Activated CD4-positive, alpha-beta T cell treated with anti-CD3 and anti-CD28 coated beads for 36 hours (primary cell): Measurements from ENCODE around the gene LY6G5B. TPM values are rescaled to one million over a fixed set of nuclear protein-coding genes. Genes with fewer than 3 reads are reported as not detected.

Source experiments
- ATAC-seq: fragments of 200-7000 bp; cut with Tn5 transposase; one replicate; pipeline ENCODE4 v1.10.0; 2021; ENCODE audit warnings: mild to moderate bottlenecking, moderate library complexity
- CTCF ChIA-PET: fragments of 350-600 bp; sonication (Branson Sonifier 250); formaldehyde crosslinking; loops from one replicate; lab custom pipeline; 2021; ENCODE audit warnings: antibody characterized with exemption; lab: Charles Lee
- POLR2A ChIA-PET: fragments of 350-600 bp; sonication (Branson Sonifier 250); formaldehyde crosslinking; loops from one replicate; lab custom pipeline; 2021; ENCODE audit warnings: antibody characterized with exemption, inconsistent platforms; lab: Charles Lee
- DNase-seq: peaks from one replicate; pipeline ENCODE4 v3.0.0-alpha.2; 2020
- H3K27ac Mint-ChIP-seq: one replicate; pipeline ENCODE4 v1.8.0; 2021; ENCODE audit warnings: mixed read lengths
- H3K27me3 Mint-ChIP-seq: one replicate; pipeline ENCODE4 v1.8.0; 2021; ENCODE audit warnings: mixed read lengths
- H3K36me3 Mint-ChIP-seq: one replicate; pipeline ENCODE4 v1.8.0; 2021; ENCODE audit warnings: low read depth, mixed read lengths
- H3K4me1 Mint-ChIP-seq: one replicate; pipeline ENCODE4 v1.8.0; 2021; ENCODE audit warnings: mixed read lengths
- H3K4me3 Mint-ChIP-seq: one replicate; pipeline ENCODE4 v1.8.0; 2021; ENCODE audit warnings: mild to moderate bottlenecking, moderate library complexity, mixed read lengths
- H3K9me3 Mint-ChIP-seq: one replicate; pipeline ENCODE4 v1.8.0; 2021; ENCODE audit warnings: low read depth, mixed read lengths
- intact Hi-C, 2 experiments: fragments of 100-400 bp; cut with DNase I in 1 of 2; cut with micrococcal nuclease in 1 of 2; formaldehyde crosslinking; loops; one replicate each; pipeline versions ENCODE4 v1.14.2 to v1.15.1; 2022 to 2024; cut with DNase I, micrococcal nuclease
- total RNA-seq, 2 experiments: library from RNA; stranded (reverse); gene quantifications; one replicate each; pipeline ENCODE4 v1.2.3, GENCODE V29; 2021

The LY6G5B gene
- total RNA-seq, 2 experiments from 2014 or later = 11.3 to 15.5 TPM

DNA sequence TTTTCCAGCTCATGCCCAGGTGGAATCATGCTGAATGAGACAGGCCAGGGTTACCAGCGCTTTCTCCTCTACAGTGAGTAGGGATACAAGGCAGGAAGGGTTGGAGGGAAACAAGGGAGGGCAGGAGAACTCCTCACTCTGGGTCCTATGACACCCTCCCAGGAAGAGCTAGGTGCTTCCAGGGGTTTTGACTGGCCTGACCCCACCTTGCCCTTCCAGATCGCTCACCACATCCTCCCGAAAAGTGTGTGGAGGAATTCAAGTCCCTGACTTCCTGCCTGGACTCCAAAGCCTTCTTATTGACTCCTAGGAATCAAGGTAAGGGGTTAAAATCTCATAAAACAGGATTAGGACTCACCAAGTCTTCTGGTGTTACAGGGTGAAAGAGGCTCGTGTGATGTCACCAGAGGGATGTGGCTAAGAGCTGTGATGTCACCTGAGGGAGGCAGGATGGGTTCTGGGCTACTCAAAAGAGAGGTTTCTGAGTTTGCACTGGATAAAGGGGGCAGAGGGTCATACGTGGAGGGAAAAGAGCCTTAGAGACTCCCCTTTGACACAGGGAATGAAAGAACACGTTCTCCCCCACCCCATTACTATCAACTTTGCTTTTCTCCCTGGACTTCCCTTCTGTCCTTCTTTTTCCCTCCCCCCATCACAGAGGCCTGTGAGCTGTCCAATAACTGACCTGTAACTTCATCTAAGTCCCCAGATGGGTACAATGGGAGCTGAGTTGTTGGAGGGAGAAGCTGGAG lies 12.2 kb upstream of the LY6G5B start:
- Mint-ChIP-seq H3K9me3 (no peaks in the 10 kb centered on the region), H3K4me3 (no peak overlapping the region), H3K36me3 (peaks cover 23% of the 10 kb centered on the region), H3K27me3 (no peaks in the 10 kb centered on the region), H3K27ac (peak overlapping the region; percentile 93), H3K4me1 (peaks cover 53% of the 10 kb centered on the region)
- CTCF ChIA-PET = interaction anchor here (0.7 kb wide), 1 partner anchor 130 kb away, joined by 3 read pairs; no protein-coding TSS in a partner anchor
- intact Hi-C loops = no loop called here
- POLR2A ChIA-PET = interaction anchor here (0.6 kb wide), 2 partner anchors 10 to 198 kb away, joined by 3 to 5 read pairs; no protein-coding TSS in a partner anchor
- ATAC-seq = no peak
- DNase-seq = peak; percentile 64

DNA sequence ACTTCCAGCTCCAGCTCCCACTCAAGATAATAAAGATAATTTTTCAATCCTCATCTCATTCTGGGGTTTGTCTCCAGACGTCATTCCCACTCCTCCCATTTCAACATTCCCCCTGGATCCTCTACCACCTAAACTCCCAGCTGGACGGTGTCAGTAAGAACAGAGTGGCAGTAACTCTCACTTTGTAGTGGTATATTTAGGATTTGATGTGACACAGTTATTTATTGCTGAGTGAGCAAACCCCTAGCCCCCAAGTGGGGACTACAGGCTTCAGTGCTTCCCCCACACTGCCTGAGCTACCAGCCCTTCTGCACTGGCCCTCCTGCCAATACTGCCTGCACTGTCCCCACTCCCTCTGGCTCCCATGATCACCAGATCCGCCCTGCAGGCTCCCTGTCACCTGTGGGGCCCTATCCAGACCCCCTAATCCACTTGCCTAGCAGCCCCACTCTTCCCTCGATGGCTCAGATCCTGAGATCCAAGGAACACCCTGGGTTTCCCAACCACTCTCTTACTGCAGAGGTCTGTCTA lies 11.6 kb upstream of the LY6G5B start:
- DNase-seq (no peak), ATAC-seq (no peak)
- Mint-ChIP-seq H3K4me3 (peak overlapping the region; percentile 88), H3K9me3 (no peaks in the 10 kb centered on the region), H3K27me3 (no peaks in the 10 kb centered on the region), H3K36me3 (peaks cover 27% of the 10 kb centered on the region), H3K27ac (peak overlapping the region; percentile 93), H3K4me1 (peaks cover 55% of the 10 kb centered on the region)
- POLR2A ChIA-PET = no interaction called here
- intact Hi-C loops = no loop called here
- CTCF ChIA-PET = interaction anchor here (0.6 kb wide), 1 partner anchor 61 kb away, joined by 4 read pairs; no protein-coding TSS in a partner anchor

DNA sequence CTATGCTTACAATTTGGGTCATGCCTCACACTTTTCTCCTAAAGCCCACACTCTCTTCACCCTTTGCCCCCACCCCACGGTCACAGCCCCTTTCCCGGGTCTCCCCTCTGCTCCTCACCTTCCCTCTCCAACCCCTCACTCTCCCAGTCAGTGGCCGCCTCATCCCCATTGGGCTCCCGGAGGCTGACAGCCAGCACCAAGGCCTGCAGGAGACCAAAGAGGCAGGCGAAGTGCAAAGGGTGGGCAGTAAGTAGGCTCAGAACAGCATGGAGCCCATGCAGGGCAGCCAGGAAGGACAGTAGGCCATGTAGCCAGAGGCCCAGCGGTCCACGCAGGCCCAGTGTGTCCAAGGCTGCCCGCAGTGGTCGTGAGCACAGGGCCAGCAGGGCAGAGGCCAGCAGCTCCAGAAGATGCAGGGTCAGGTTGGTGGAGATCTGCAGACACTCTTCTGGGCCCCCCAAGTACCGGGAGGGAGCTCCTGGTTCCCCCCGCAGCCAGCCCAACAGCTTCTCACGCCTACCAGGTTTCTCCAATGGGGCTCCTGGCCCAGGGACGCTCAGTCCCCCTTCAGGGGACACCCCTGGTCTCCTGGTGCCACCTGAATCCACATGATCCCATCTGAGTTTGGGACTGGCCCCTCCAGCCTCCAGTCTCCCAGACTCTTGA lies 10.7 kb upstream of the LY6G5B start:
- peaks cover 36% of the 10 kb centered on the region for H3K36me3 Mint-ChIP-seq
- intact Hi-C loops = no loop called here
- H3K4me3 Mint-ChIP-seq = peak overlapping the region; percentile 88
- peak overlapping the region; percentile 93 for H3K27ac Mint-ChIP-seq
- POLR2A ChIA-PET = no interaction called here
- no peak for ATAC-seq
- no peaks in the 10 kb centered on the region for H3K9me3 Mint-ChIP-seq
- CTCF ChIA-PET = interaction anchor here (0.6 kb wide), 1 partner anchor 137 kb away, joined by 3 read pairs; the partner anchor contains the start of gene VARS1
- H3K27me3 Mint-ChIP-seq = no peaks in the 10 kb centered on the region
- H3K4me1 Mint-ChIP-seq = peaks cover 61% of the 10 kb centered on the region
- DNase-seq = no peak

DNA sequence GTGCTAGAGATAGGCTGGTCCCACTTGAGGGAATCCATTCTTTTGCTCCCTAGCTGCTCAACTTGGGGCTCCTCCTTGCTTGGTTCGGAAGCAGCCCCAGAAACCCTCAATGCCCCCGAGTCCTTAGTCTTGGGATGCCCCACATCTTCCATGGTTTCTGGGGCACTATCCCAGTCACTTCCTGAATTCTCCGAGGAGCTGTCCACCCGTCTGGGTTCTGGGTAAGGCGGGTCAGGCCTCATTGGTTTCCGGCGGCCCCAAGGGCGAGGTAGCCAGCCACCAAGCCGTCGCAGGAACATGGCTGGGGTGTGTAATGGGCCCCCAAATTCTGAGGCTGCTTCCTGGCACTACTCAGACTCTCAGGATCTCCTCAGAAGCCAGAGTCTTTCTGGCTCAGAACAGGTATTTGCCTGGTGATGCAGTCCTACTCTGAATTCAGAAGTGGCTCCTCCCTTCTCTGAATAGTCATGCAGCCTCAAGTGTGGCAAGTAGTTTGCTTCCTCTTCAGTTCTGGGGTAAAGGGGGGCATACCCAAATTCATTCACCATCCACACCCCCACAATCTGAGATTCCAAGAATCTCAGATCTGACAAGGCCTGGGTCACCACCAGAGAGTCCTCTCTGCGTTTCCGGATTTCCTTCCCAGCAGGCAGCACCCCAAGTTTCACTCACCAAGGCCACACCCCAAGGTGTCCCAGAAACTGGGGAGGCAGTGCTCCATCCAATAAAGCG lies 10.0 kb upstream of the LY6G5B start:
- CTCF ChIA-PET = interaction anchor here (0.6 to 2.6 kb wide), 4 partner anchors 9 to 171 kb away, joined by 3 to 16 read pairs (median 4); partner anchors contain the start of genes BAG6 and VARS1
- intact Hi-C loops = loop anchor here (1.0 to 10.0 kb wide), 5 partner anchors 8 to 1545 kb away; partner anchors contain the start of genes BAG6 (in 2 of the 2), HSD17B8 (in 1 of the 2), MICA (in 1 of the 2) and MRPS18B (in 1 of the 2)
- Mint-ChIP-seq H3K9me3 (no peaks in the 10 kb centered on the region), H3K36me3 (peaks cover 43% of the 10 kb centered on the region), H3K27ac (peak overlapping the region; percentile 93), H3K4me3 (peak overlapping the region; percentile 88), H3K4me1 (peaks cover 67% of the 10 kb centered on the region), H3K27me3 (no peaks in the 10 kb centered on the region)
- POLR2A ChIA-PET = interaction anchor here (2.3 kb wide), 1 partner anchor 7 kb away, joined by 12 read pairs; the partner anchor contains the start of gene BAG6
- peak; percentile 65 for DNase-seq
- ATAC-seq = peak; percentile 61

DNA sequence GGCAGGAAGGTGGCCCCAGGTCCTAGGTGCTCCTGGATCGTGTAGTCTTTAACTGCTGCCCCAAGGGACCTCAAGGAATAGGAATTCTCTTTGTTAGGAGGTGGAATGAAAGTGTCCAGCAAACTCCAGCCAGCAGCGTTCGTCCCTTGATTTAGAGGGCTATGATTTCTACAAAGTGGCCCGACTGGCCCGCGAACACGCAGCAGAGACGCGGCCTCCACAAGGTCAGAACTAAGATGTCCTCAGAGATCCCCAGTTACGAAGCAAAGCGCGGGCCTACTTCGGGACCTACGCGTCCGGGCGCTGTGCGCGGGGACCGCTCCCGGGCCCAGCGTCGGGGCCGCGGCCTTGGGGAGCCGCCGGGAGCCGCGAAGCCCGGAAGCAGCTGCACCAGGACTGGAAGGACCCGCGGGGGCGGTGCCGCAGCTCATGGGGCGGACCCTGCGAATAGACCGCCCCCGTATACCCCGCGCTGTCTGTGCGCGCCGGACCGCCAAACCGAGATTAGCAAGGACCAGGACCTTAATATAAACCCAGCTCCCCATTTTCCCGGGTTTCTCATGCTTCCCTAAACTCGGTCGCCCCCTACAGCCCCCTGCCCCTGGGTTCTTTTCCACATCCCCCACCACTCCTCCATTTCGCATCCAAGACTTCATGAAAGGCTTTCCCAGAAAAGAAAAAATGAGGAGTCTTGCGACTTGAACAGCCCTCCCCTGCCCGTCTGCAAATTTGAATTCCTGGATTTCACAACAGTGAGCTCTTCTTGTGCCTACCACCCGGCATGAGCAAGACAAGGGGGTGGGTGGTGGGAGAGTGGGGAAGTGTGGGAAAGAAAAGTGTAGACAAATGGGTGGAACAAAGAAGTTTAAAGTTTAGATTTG lies 9.2 kb upstream of the LY6G5B start, which contains the start of gene C6orf47:
Gene C6orf47 (minus strand): TSS at position 398 of the 881 bp plus-strand sequence. CDS start 831 bp downstream, outside the sequence.
- Mint-ChIP-seq H3K27me3 (no peaks in the 10 kb centered on the region), H3K4me3 (peak within 1 kb of the TSS; percentile 88), H3K4me1 (peaks cover 64% of the 10 kb centered on the region), H3K36me3 (peaks cover 44% of the 10 kb centered on the region), H3K9me3 (no peaks in the 10 kb centered on the region), H3K27ac (peak within 1 kb of the TSS; percentile 93)
- intact Hi-C loops = loop anchor here (1.0 to 10.0 kb wide), 5 partner anchors 8 to 1544 kb away; partner anchors contain the start of genes BAG6 (in 2 of the 2), HSD17B8 (in 1 of the 2), MICA (in 1 of the 2) and MRPS18B (in 1 of the 2)
- ATAC-seq = peak; percentile 48
- peak; percentile 86 for DNase-seq
- ChIA-PET CTCF (interaction anchor here (0.6 to 2.6 kb wide), 11 partner anchors 10 to 170 kb away, joined by 3 to 16 read pairs (median 4); partner anchors contain the start of genes ATP6V1G2, BAG6 and MICB), POLR2A (interaction anchor here (0.9 to 2.3 kb wide), 2 partner anchors 8 to 119 kb away, joined by 3 to 12 read pairs; partner anchors contain the start of genes BAG6 and DDX39B)

DNA sequence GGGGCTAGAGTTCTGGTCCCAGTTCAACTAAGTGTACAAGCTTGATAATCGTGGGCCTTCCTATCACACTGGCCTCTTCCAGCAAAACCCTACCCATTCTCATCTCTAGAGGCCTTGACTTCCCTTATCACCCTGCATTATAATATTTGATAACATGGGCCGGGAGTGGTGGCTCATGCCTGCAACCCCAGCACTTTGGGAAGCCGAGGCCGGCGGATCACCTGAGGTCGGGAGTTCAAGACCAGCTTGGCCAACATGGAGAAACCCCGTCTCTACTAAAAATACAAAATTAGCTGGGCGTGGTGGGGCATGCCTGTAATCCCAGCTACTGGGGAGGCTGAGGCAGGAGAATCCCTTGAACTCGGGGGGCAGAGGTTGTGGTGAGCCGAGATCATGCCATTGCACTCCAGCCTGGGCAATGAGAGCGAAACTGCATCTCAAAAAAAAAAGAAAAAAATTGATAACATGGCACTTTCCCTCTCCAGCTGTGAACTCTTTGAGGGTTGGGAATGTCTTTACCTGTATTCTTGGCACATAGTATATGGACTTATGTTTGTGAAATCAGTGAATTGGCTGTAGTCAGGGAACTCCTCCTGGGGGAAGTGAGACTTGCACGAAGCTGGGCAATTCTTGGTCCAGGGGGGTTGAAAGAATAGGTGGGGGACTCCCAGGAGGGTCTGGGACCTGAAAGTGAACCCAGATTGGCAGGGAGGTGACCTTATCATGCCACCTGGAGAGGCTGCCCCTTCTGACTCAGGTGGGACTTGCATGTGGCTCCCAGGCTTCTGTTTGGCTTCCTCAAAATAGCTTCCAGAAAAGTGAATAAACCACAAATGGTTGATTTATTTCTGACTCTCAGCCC lies 8.3 kb upstream of the LY6G5B start:
- no peak for ATAC-seq

DNA sequence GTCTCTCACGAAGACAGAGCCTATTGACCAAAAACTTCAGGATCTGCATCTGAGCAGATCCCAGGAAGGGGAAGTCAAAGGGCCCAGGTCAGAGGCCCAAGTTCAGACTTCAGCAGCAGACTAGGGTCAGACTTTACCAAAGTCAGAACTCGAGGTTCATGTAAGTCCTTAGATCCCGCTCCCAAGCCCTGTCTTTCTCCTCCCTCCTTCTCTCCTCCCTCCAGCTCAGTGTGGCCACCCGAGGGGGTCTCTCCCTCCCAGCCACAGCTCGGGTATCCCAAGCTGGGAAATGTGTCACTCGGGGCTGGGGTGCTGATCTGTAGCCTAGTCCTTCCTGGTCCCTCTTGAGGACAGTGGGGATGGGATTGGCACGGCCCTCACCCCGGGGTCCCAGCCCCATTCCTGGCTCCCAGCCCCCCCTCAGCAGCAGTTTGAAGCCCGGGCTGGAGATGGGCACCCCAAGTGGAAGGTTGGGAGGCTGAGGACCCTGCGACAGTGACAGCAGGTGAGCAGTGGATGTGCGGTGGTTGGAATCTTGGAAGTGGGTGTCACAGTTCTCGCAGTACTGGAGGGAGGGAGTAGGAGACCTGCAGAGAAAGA lies 7.6 kb upstream of the LY6G5B start:
- H3K36me3 Mint-ChIP-seq = peaks cover 59% of the 10 kb centered on the region
- no peak for DNase-seq
- H3K9me3 Mint-ChIP-seq = no peaks in the 10 kb centered on the region
- H3K27ac Mint-ChIP-seq = peak overlapping the region; percentile 53
- H3K4me3 Mint-ChIP-seq = peak overlapping the region; percentile 31
- H3K27me3 Mint-ChIP-seq = no peaks in the 10 kb centered on the region
- no peak for ATAC-seq
- ChIA-PET CTCF (interaction anchor here (0.6 to 2.6 kb wide), 5 partner anchors 12 to 1395 kb away, joined by 3 to 16 read pairs (median 3); partner anchors contain the start of gene BAG6), POLR2A (interaction anchor here (0.6 to 2.3 kb wide), 4 partner anchors 10 to 517 kb away, joined by 3 to 12 read pairs (median 3); partner anchors contain the start of gene BAG6)
- peaks cover 75% of the 10 kb centered on the region for H3K4me1 Mint-ChIP-seq
- intact Hi-C loops = loop anchor here (5.0 to 10.0 kb wide), 3 partner anchors 260 to 1543 kb away; partner anchors contain the start of genes HSD17B8 (in 1 of the 2), MICA (in 1 of the 2), MRPS18B (in 1 of the 2) and PPP1R10 (in 1 of the 2)

More for the DNA sequence above, 8.3 kb upstream of the LY6G5B start:
- H3K4me1 Mint-ChIP-seq = peaks cover 70% of the 10 kb centered on the region
- no peaks in the 10 kb centered on the region for H3K9me3 Mint-ChIP-seq
- DNase-seq = no peak
- no peaks in the 10 kb centered on the region for H3K27me3 Mint-ChIP-seq
- H3K4me3 Mint-ChIP-seq = peak overlapping the region; percentile 88
- intact Hi-C loops = loop anchor here (2.0 to 10.0 kb wide), 4 partner anchors 41 to 1543 kb away; partner anchors contain the start of genes HSD17B8 (in 1 of the 2), MICA (in 1 of the 2), MRPS18B (in 1 of the 2) and PPP1R10 (in 1 of the 2)
- peak overlapping the region; percentile 83 for H3K27ac Mint-ChIP-seq
- H3K36me3 Mint-ChIP-seq = peaks cover 52% of the 10 kb centered on the region
- ChIA-PET CTCF (interaction anchor here (0.6 to 2.6 kb wide), 11 partner anchors 11 to 1395 kb away, joined by 3 to 16 read pairs (median 4); partner anchors contain the start of genes ATP6V1G2, BAG6 and MICB), POLR2A (interaction anchor here (0.6 to 2.3 kb wide), 4 partner anchors 9 to 517 kb away, joined by 3 to 12 read pairs (median 3); partner anchors contain the start of genes BAG6 and DDX39B)
